HepG2 (cell line): ENCODE results near the gene CDC34. TPM values are rescaled to one million over a fixed set of nuclear protein-coding genes. Genes with fewer than 3 reads are reported as not detected.

Source experiments
- ATF1 ChIP-seq: IDR thresholded peaks from 2 replicates; pipeline ENCODE4 v1.6.1; 2016; ENCODE audit warnings: mild to moderate bottlenecking, control low read depth
- MED13 ChIP-seq: sonication (generic); formaldehyde crosslinking; IDR thresholded peaks from 2 replicates; pipeline ENCODE4 v1.5.0; 2020; ENCODE audit warnings: missing genetic modification reagents
- PHF21A ChIP-seq: sonication (generic); formaldehyde crosslinking; IDR thresholded peaks from 2 replicates; pipeline ENCODE4 v1.5.0; 2020; ENCODE audit warnings: mild to moderate bottlenecking, missing genetic modification reagents
- PHF8 ChIP-seq: sonication (generic); formaldehyde crosslinking; IDR thresholded peaks from 2 replicates; pipeline ENCODE4 v1.5.0; 2020; ENCODE audit warnings: missing genetic modification reagents
- RNF2 ChIP-seq: fragments of 450-650 bp; conservative IDR thresholded peaks from 2 replicates; pipeline ENCODE4 v1.6.1; 2016; ENCODE audit warnings: low read depth
- TEAD2 ChIP-seq: sonication (generic); formaldehyde crosslinking; IDR thresholded peaks from 2 replicates; pipeline ENCODE4 v1.9.0; 2021; ENCODE audit warnings: missing genetic modification reagents
- ZBTB3 ChIP-seq: sonication (generic); formaldehyde crosslinking; IDR thresholded peaks from 2 replicates; pipeline ENCODE4 v1.4.0; 2020; ENCODE audit warnings: low read depth, mild to moderate bottlenecking, moderate library complexity, missing genetic modification reagents, borderline replicate concordance
- ZIK1 ChIP-seq: sonication (generic); formaldehyde crosslinking; IDR thresholded peaks from 2 replicates; pipeline ENCODE4 v1.5.0; 2020; ENCODE audit warnings: mild to moderate bottlenecking, low read depth, missing genetic modification reagents, borderline replicate concordance
- ZNF232 ChIP-seq: sonication (generic); formaldehyde crosslinking; IDR thresholded peaks from 2 replicates; pipeline ENCODE4 v1.4.0; 2020; ENCODE audit warnings: missing genetic modification reagents, borderline replicate concordance
- ZNF407 ChIP-seq: sonication (generic); formaldehyde crosslinking; IDR thresholded peaks from one replicate; pipeline ENCODE4 v1.5.1; 2020; ENCODE audit warnings: mild to moderate bottlenecking, missing genetic modification reagents; ENCODE audit errors: not compliant biosample characterization
- ZNF441 ChIP-seq: sonication (generic); formaldehyde crosslinking; IDR thresholded peaks from 2 replicates; pipeline ENCODE4 v1.7.0; 2021; ENCODE audit warnings: missing genetic modification reagents, borderline replicate concordance
- ZNF530 ChIP-seq: sonication (generic); formaldehyde crosslinking; IDR thresholded peaks from 2 replicates; pipeline ENCODE4 v1.5.0; 2020; ENCODE audit warnings: low read depth, mild to moderate bottlenecking, missing genetic modification reagents
- ZNF574 ChIP-seq: sonication (generic); formaldehyde crosslinking; IDR thresholded peaks from 2 replicates; pipeline ENCODE4 v1.4.0; 2020; ENCODE audit warnings: missing genetic modification reagents
- ZNF580 ChIP-seq: IDR thresholded peaks from 2 replicates; pipeline ENCODE4 v1.6.1; 2016; ENCODE audit warnings: low read depth, borderline replicate concordance
- ZNF597 ChIP-seq: sonication (generic); formaldehyde crosslinking; IDR thresholded peaks from 2 replicates; pipeline ENCODE4 v1.5.0; 2020; ENCODE audit warnings: missing genetic modification reagents
- ZNF614 ChIP-seq: IDR thresholded peaks from 2 replicates; pipeline ENCODE4 v1.6.1; 2018; ENCODE audit warnings: missing biosample characterization, missing genetic modification reagents, inconsistent platforms, borderline replicate concordance
- polyA plus RNA-seq, 8 experiments: library from polyadenylated mRNA; depleted of rRNA in 3 of 8; stranded (reverse) in 7 of 8; unstranded in 1 of 8; fragments of >200 nt; fragmentation: Illumina TruSeq in 4 of 8; extraction: Trizol in 4 of 8; gene quantifications; 2 replicates each; pipeline versions ENCODE4 v1.2.1 to v1.2.3, GENCODE V29; 2011 to 2016; ENCODE audit warnings: low read depth in 4 of 8, missing spikeins in 1 of 8, mixed read lengths in 1 of 8; ENCODE audit not compliant: insufficient read depth in 1 of 8
- total RNA-seq, 5 experiments: library from RNA; depleted of rRNA; stranded (reverse); fragments of >200 nt; fragmentation: Illumina TruSeq; extraction: Trizol; gene quantifications; 2 replicates each; pipeline ENCODE4 v1.2.3, GENCODE V29; 2016; ENCODE audit warnings: low read depth in 1 of 5

CDC34 gene
- total and polyA plus RNA-seq, 2 of the 13 experiments (the other 11 are each of a cell fraction or from before 2014, with no cell fraction given): 138 to 150 TPM

GRCh38 chr19:530134-531008, 1.2 kb upstream of the CDC34 start (continued):
- TF ChIP-seq ZNF441 (CRISPR knock-in tag): no peak
- TF ChIP-seq RNF2: no peak
- TF ChIP-seq ZNF232 (CRISPR knock-in tag): peak; percentile 3; the same call in 1 of the 2 replicates
- TF ChIP-seq PHF8 (CRISPR knock-in tag): no peak
- no peak for TF ChIP-seq ZIK1 (CRISPR knock-in tag)
- no peak for TF ChIP-seq ZNF407 (CRISPR knock-in tag)
- TF ChIP-seq TEAD2 (CRISPR knock-in tag): no peak
- no peak for TF ChIP-seq ZNF580 (CRISPR knock-in tag)
- TF ChIP-seq ATF1: no peak
- peak; percentile 76; the same call in 1 of the 2 replicates for TF ChIP-seq PHF21A (CRISPR knock-in tag)
- TF ChIP-seq ZNF614 (CRISPR knock-in tag): peak; percentile 41; the same call in 1 of the 2 replicates
- TF ChIP-seq ZNF597: no peak
- TF ChIP-seq ZNF530 (CRISPR knock-in tag): no peak
- TF ChIP-seq ZNF574 (CRISPR knock-in tag): no peak
- peak; percentile 86 for TF ChIP-seq ZBTB3 (CRISPR knock-in tag)
- 0 out of 2 replicates have a peak, but pooled peaks have one; percentile 61 for TF ChIP-seq MED13 (CRISPR knock-in tag)
